HG03108 (cell line): ENCODE data around the gene TNIK.
"Not testable (repeated sequence)": the region's sequence is repeated elsewhere in the genome, so short reads cannot be mapped to it uniquely, and the experiment has no call there.

Source experiments
- ATAC-seq: cut with Tn5 transposase; IDR thresholded peaks from one replicate; pipeline ENCODE4 v1.9.1; 2021; ENCODE audit warnings: moderate library complexity; ENCODE audit not compliant: unreplicated experiment

Gene TNIK

GRCh38 chr3:171446801-171447578 lies 13.2 kb downstream of the TNIK start:
- no peak for ATAC-seq

- no peak for ATAC-seq
Measured at GRCh38 chr3:171446301-171446700, 13.9 kb downstream of the TNIK start.

GRCh38 chr3:171445620-171446204 lies 14.5 kb downstream of the TNIK start:
- no peak for ATAC-seq

GRCh38 chr3:171444001-171444690 lies 16.1 kb downstream of the TNIK start:
- no peak for ATAC-seq

- ATAC-seq: no peak
Measured at GRCh38 chr3:171443211-171443957, 16.8 kb downstream of the TNIK start.

GRCh38 chr3:171442184-171442583 lies 18.0 kb downstream of the TNIK start:
- ATAC-seq: no peak

- ATAC-seq: no peak
Measured at GRCh38 chr3:171441381-171441780, 18.8 kb downstream of the TNIK start.

- ATAC-seq: no peak
Measured at GRCh38 chr3:171439996-171440395, 20.2 kb downstream of the TNIK start.

- no peak for ATAC-seq
Measured at GRCh38 chr3:171437115-171437756, 23.0 kb downstream of the TNIK start.

- no peak for ATAC-seq
Measured at GRCh38 chr3:171436380-171436779, 23.8 kb downstream of the TNIK start.

- no peak for ATAC-seq
Measured at GRCh38 chr3:171435757-171436156, 24.4 kb downstream of the TNIK start.

- ATAC-seq: no peak
Measured at GRCh38 chr3:171435143-171435542, 25.1 kb downstream of the TNIK start.

GRCh38 chr3:171432548-171432947 lies 27.7 kb downstream of the TNIK start:
- no peak for ATAC-seq

GRCh38 chr3:171431550-171431949 lies 28.7 kb downstream of the TNIK start:
- no peak for ATAC-seq

- ATAC-seq: no peak
Measured at GRCh38 chr3:171430530-171430929, 29.7 kb downstream of the TNIK start.

GRCh38 chr3:171429635-171430034 lies 30.6 kb downstream of the TNIK start:
- ATAC-seq: no peak

GRCh38 chr3:171428892-171429291 lies 31.3 kb downstream of the TNIK start:
- ATAC-seq: no peak

GRCh38 chr3:171428321-171428787 lies 31.9 kb downstream of the TNIK start:
- ATAC-seq: no peak

- no peak for ATAC-seq
Measured at GRCh38 chr3:171427771-171428320, 32.4 kb downstream of the TNIK start.

GRCh38 chr3:171424063-171424462 lies 36.1 kb downstream of the TNIK start:
- ATAC-seq: not testable (repeated sequence)
